ENCODE measurements around the gene RAB17.

DNA sequence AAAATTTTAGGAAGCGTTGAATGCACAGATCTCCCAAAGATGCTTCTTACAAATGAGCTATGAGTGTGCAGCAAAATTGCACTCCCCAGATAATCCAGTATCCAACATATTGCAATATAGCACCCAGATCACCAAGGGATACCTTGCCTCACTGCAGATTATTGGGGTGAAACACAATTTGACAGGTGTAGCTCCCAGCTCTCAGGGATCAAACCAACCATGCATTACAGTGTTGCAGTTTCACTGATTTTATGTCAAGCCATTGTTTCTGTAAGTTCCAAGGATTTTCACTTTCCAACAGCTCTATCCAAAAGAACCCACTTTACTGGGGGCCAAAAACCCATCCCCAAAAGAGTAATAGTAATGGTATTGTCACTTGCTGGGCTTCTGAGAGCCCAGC lies 35.0 kb downstream of the RAB17 start:
- TF ChIP-seq POLR2AphosphoS5 (IDR thresholded peaks at IDR 0.05; ENCODE audit: low read depth, low read length) = no peak
- TF ChIP-seq, protein P1, sequence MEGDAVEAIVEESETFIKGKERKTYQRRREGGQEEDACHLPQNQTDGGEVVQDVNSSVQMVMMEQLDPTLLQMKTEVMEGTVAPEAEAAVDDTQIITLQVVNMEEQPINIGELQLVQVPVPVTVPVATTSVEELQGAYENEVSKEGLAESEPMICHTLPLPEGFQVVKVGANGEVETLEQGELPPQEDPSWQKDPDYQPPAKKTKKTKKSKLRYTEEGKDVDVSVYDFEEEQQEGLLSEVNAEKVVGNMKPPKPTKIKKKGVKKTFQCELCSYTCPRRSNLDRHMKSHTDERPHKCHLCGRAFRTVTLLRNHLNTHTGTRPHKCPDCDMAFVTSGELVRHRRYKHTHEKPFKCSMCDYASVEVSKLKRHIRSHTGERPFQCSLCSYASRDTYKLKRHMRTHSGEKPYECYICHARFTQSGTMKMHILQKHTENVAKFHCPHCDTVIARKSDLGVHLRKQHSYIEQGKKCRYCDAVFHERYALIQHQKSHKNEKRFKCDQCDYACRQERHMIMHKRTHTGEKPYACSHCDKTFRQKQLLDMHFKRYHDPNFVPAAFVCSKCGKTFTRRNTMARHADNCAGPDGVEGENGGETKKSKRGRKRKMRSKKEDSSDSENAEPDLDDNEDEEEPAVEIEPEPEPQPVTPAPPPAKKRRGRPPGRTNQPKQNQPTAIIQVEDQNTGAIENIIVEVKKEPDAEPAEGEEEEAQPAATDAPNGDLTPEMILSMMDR (IDR thresholded peaks at IDR 0.05) = no peak
- no peak for TF ChIP-seq TCF7L2 (IDR thresholded peaks at IDR 0.05; ENCODE audit: low read depth, low read length)
- TF ChIP-seq, protein P2, sequence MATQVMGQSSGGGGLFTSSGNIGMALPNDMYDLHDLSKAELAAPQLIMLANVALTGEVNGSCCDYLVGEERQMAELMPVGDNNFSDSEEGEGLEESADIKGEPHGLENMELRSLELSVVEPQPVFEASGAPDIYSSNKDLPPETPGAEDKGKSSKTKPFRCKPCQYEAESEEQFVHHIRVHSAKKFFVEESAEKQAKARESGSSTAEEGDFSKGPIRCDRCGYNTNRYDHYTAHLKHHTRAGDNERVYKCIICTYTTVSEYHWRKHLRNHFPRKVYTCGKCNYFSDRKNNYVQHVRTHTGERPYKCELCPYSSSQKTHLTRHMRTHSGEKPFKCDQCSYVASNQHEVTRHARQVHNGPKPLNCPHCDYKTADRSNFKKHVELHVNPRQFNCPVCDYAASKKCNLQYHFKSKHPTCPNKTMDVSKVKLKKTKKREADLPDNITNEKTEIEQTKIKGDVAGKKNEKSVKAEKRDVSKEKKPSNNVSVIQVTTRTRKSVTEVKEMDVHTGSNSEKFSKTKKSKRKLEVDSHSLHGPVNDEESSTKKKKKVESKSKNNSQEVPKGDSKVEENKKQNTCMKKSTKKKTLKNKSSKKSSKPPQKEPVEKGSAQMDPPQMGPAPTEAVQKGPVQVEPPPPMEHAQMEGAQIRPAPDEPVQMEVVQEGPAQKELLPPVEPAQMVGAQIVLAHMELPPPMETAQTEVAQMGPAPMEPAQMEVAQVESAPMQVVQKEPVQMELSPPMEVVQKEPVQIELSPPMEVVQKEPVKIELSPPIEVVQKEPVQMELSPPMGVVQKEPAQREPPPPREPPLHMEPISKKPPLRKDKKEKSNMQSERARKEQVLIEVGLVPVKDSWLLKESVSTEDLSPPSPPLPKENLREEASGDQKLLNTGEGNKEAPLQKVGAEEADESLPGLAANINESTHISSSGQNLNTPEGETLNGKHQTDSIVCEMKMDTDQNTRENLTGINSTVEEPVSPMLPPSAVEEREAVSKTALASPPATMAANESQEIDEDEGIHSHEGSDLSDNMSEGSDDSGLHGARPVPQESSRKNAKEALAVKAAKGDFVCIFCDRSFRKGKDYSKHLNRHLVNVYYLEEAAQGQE (IDR thresholded peaks at IDR 0.05; ENCODE audit: insufficient read depth in 1 of 2, low read depth in 2 of 2, low read length in 1 of 2) = no peak
- TF ChIP-seq SIN3A (IDR thresholded peaks at IDR 0.05; ENCODE audit: borderline replicate concordance, insufficient read depth, low read depth, low read length) = no peak
